Measurements from ENCODE around the gene CRYBG1. TPM values are rescaled to one million over a fixed set of nuclear protein-coding genes. Genes with fewer than 3 reads are reported as not detected.

CRYBG1 gene
- total and polyA plus RNA-seq, 10 of the 15 experiments (the other 5 are each of a cell fraction or from before 2014, with no cell fraction given), result 6.5 to 57.0 (median 25.2) TPM

DNA sequence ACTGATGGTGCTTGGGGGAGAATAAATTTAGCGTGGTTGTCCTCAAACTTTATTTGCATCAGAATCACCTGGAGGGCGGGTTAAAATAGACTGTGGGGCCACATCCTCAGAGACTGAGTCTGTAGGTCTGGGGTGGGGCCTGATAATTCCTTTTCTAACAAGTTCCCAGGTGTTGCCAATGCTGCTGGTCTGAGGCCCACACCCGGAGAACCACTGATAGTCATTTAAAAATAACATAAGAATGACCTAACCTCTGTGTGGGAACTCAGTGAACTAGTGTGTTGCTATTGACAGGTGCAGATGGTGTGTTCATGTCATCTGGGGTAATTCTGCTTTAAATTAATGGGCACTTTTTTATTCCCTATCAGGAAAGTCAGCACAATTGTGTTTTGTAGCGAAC lies 204.0 kb downstream of the CRYBG1 start:
- peaks cover 0 to 24% of the 10 kb centered on the region in 2 experiments for H3K36me3 ChIP-seq (ENCODE audit: control insufficient read depth in 2 of 2, insufficient read depth in 2 of 2, low read length in 1 of 2)
- no peak overlapping the region for H3K4me2 ChIP-seq (ENCODE audit: control insufficient read depth, insufficient read depth)
- no peaks in the 10 kb centered on the region for H3K4me1 ChIP-seq (ENCODE audit: control insufficient read depth, insufficient read depth, low read length)
- ChIA-PET POLR2A (no interaction called here), CTCF (interaction anchor here (0.9 to 16.5 kb wide), 7 partner anchors 44 to 433 kb away, joined by 3 to 403 read pairs (median 4); no protein-coding TSS in a partner anchor), RAD21 (ENCODE audit: unreplicated experiment) (interaction anchor here (1.1 to 2.1 kb wide), 2 partner anchors 52 to 114 kb away, joined by 3 to 8 read pairs; no protein-coding TSS in a partner anchor), SMC1A (ENCODE audit: uncharacterized antibody, unreplicated experiment) (interaction anchor here (1.2 to 5.1 kb wide), 4 partner anchors 55 to 121 kb away, joined by 5 to 86 read pairs (median 20); no protein-coding TSS in a partner anchor)
- no peaks in the 10 kb centered on the region for H3K27me3 ChIP-seq (replicated peaks in 1 of 2; ENCODE audit: control insufficient read depth in 2 of 2, insufficient read depth in 2 of 2, low read length in 1 of 2)
- H4K20me1 ChIP-seq (ENCODE audit: control insufficient read depth, insufficient read depth), result no peaks in the 10 kb centered on the region
- no peak overlapping the region for H2AFZ ChIP-seq (ENCODE audit: control insufficient read depth, low read depth, low read length)
- no peak for DNase-seq (ENCODE audit: low read depth, low spot score)
- no peak overlapping the region for H3K4me3 ChIP-seq
- no peak for FAIRE-seq
- H3K79me2 ChIP-seq (ENCODE audit: control insufficient read depth, insufficient read depth, low read length), result no peaks in the 10 kb centered on the region
- no peak overlapping the region for H3K9ac ChIP-seq (ENCODE audit: control insufficient read depth, insufficient read depth, low read length)
- intact Hi-C loops (cut with micrococcal nuclease; ENCODE audit: unreplicated experiment) (no loop called here), in situ Hi-C loops (cut with MboI) (no loop called here)
- no TSS peak for BruUV-seq (replicated peaks)
- 47% methylated on average over 4 of the region's 4 CpGs for WGBS (ENCODE audit: insufficient coverage, insufficient replicate concordance, low lambda C conversion rate, missing lambda C conversion rate)
- no peak overlapping the region for H3K27ac ChIP-seq (ENCODE audit: control insufficient read depth, insufficient read depth)
- H3K9me3 ChIP-seq (replicated peaks; ENCODE audit: control insufficient read depth, insufficient read depth, low read length), result no peaks in the 10 kb centered on the region
- ATAC-seq, result no peak
- no peak for TF ChIP-seq RCOR1 (conservative IDR thresholded peaks at IDR 0.05; ENCODE audit: low read depth, low read length)
- no peak for TF ChIP-seq YBX1 (IDR thresholded peaks at IDR 0.05)
- TF ChIP-seq, protein P1, sequence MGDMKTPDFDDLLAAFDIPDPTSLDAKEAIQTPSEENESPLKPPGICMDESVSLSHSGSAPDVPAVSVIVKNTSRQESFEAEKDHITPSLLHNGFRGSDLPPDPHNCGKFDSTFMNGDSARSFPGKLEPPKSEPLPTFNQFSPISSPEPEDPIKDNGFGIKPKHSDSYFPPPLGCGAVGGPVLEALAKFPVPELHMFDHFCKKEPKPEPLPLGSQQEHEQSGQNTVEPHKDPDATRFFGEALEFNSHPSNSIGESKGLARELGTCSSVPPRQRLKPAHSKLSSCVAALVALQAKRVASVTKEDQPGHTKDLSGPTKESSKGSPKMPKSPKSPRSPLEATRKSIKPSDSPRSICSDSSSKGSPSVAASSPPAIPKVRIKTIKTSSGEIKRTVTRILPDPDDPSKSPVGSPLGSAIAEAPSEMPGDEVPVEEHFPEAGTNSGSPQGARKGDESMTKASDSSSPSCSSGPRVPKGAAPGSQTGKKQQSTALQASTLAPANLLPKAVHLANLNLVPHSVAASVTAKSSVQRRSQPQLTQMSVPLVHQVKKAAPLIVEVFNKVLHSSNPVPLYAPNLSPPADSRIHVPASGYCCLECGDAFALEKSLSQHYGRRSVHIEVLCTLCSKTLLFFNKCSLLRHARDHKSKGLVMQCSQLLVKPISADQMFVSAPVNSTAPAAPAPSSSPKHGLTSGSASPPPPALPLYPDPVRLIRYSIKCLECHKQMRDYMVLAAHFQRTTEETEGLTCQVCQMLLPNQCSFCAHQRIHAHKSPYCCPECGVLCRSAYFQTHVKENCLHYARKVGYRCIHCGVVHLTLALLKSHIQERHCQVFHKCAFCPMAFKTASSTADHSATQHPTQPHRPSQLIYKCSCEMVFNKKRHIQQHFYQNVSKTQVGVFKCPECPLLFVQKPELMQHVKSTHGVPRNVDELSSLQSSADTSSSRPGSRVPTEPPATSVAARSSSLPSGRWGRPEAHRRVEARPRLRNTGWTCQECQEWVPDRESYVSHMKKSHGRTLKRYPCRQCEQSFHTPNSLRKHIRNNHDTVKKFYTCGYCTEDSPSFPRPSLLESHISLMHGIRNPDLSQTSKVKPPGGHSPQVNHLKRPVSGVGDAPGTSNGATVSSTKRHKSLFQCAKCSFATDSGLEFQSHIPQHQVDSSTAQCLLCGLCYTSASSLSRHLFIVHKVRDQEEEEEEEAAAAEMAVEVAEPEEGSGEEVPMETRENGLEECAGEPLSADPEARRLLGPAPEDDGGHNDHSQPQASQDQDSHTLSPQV (IDR thresholded peaks at IDR 0.05), result no peak
- TF ChIP-seq, protein P2, sequence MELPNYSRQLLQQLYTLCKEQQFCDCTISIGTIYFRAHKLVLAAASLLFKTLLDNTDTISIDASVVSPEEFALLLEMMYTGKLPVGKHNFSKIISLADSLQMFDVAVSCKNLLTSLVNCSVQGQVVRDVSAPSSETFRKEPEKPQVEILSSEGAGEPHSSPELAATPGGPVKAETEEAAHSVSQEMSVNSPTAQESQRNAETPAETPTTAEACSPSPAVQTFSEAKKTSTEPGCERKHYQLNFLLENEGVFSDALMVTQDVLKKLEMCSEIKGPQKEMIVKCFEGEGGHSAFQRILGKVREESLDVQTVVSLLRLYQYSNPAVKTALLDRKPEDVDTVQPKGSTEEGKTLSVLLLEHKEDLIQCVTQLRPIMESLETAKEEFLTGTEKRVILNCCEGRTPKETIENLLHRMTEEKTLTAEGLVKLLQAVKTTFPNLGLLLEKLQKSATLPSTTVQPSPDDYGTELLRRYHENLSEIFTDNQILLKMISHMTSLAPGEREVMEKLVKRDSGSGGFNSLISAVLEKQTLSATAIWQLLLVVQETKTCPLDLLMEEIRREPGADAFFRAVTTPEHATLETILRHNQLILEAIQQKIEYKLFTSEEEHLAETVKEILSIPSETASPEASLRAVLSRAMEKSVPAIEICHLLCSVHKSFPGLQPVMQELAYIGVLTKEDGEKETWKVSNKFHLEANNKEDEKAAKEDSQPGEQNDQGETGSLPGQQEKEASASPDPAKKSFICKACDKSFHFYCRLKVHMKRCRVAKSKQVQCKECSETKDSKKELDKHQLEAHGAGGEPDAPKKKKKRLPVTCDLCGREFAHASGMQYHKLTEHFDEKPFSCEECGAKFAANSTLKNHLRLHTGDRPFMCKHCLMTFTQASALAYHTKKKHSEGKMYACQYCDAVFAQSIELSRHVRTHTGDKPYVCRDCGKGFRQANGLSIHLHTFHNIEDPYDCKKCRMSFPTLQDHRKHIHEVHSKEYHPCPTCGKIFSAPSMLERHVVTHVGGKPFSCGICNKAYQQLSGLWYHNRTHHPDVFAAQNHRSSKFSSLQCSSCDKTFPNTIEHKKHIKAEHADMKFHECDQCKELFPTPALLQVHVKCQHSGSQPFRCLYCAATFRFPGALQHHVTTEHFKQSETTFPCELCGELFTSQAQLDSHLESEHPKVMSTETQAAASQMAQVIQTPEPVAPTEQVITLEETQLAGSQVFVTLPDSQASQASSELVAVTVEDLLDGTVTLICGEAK (IDR thresholded peaks at IDR 0.05; ENCODE audit: borderline replicate concordance), result no peak
- no peak for TF ChIP-seq KLF5 (IDR thresholded peaks at IDR 0.05; ENCODE audit: partially characterized antibody)
- TF ChIP-seq SMAD1 (IDR thresholded peaks at IDR 0.05; ENCODE audit: low read depth, partially characterized antibody), result no peak
- no peak for TF ChIP-seq JUNB (IDR thresholded peaks at IDR 0.05)
- no peak for TF ChIP-seq POLR2AphosphoS2 (IDR thresholded peaks at IDR 0.05; ENCODE audit: low read depth, low read length)
- TF ChIP-seq, protein P3, sequence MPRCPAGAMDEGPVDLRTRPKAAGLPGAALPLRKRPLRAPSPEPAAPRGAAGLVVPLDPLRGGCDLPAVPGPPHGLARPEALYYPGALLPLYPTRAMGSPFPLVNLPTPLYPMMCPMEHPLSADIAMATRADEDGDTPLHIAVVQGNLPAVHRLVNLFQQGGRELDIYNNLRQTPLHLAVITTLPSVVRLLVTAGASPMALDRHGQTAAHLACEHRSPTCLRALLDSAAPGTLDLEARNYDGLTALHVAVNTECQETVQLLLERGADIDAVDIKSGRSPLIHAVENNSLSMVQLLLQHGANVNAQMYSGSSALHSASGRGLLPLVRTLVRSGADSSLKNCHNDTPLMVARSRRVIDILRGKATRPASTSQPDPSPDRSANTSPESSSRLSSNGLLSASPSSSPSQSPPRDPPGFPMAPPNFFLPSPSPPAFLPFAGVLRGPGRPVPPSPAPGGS (IDR thresholded peaks at IDR 0.05; ENCODE audit: borderline replicate concordance, insufficient read depth, low read depth, low read length, poor library complexity, severe bottlenecking), result no peak
- TF ChIP-seq, protein P4, sequence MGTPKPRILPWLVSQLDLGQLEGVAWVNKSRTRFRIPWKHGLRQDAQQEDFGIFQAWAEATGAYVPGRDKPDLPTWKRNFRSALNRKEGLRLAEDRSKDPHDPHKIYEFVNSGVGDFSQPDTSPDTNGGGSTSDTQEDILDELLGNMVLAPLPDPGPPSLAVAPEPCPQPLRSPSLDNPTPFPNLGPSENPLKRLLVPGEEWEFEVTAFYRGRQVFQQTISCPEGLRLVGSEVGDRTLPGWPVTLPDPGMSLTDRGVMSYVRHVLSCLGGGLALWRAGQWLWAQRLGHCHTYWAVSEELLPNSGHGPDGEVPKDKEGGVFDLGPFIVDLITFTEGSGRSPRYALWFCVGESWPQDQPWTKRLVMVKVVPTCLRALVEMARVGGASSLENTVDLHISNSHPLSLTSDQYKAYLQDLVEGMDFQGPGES (IDR thresholded peaks at IDR 0.05), result no peak
- TF ChIP-seq KDM1A (IDR thresholded peaks at IDR 0.05; ENCODE audit: borderline replicate concordance), result no peak
- TF ChIP-seq IKZF2 (IDR thresholded peaks at IDR 0.05), result no peak
- no peak for TF ChIP-seq MTA3 (IDR thresholded peaks at IDR 0.05; ENCODE audit: borderline replicate concordance, low read length)
- no peak for TF ChIP-seq POLR2AphosphoS5 (IDR thresholded peaks at IDR 0.05; ENCODE audit: low read length)
